ENCODE measurements around the gene UQCRQ.
A peak's percentile ranks its signal among the peaks of the same experiment; 100 is the strongest.

Gene UQCRQ

GRCh38 chr5:132828846-132829494, 37.5 kb upstream of the UQCRQ start:
- no peak for ATAC-seq
- Mint-ChIP-seq H3K9me3 (no peaks in the 10 kb centered on the region), H3K4me3 (peak overlapping the region; percentile 81), H3K27ac (no peak overlapping the region), H3K36me3 (ENCODE audit: low read depth) (no peaks in the 10 kb centered on the region), H3K4me1 (peaks cover 9% of the 10 kb centered on the region), H3K27me3 (peaks cover 65% of the 10 kb centered on the region)
- DNase-seq = no peak

DNA sequence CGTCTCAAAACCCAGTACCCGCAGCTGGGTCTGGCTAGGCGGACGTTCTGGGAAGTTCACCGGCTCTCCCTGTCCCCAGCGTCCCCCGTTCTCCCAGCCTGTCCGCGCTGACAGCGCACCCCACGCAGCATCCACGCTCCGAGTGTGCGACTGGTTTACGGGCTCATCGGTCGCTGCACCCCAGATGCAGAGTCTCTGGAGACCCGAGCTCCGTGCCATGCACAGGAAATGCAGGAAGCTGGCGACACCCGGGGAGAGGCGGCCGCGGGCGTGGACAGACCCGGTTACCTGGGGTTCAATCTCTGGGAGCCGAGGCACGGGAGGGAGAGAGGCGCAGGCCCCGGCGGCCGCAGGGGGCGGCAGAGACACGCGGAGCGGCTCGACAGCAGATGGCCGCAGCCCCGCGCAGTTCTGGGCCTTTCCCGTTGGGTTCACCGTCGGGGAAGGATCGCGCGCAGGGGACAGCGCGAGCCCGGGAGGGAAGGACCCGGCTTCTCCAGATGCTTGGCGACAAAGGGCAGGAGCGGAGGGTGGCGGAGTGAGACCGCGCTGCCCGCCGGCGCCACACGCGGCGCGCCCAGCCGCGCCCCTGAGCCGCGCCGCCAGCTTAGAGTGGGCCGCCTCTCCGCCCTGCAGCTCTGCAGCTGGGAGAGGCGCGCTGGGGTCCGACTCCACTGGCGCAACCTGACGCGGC, 36.6 kb upstream of the UQCRQ start:
- no peaks in the 10 kb centered on the region for H3K9me3 Mint-ChIP-seq
- DNase-seq (peak; percentile 78), ATAC-seq (peak; percentile 83)
- peak overlapping the region; percentile 81 for H3K4me3 Mint-ChIP-seq
- H3K4me1 Mint-ChIP-seq = peaks cover 9% of the 10 kb centered on the region
- H3K27me3 Mint-ChIP-seq = peaks cover 58% of the 10 kb centered on the region
- H3K36me3 Mint-ChIP-seq (ENCODE audit: low read depth) = no peaks in the 10 kb centered on the region
- no peak overlapping the region for H3K27ac Mint-ChIP-seq

DNA sequence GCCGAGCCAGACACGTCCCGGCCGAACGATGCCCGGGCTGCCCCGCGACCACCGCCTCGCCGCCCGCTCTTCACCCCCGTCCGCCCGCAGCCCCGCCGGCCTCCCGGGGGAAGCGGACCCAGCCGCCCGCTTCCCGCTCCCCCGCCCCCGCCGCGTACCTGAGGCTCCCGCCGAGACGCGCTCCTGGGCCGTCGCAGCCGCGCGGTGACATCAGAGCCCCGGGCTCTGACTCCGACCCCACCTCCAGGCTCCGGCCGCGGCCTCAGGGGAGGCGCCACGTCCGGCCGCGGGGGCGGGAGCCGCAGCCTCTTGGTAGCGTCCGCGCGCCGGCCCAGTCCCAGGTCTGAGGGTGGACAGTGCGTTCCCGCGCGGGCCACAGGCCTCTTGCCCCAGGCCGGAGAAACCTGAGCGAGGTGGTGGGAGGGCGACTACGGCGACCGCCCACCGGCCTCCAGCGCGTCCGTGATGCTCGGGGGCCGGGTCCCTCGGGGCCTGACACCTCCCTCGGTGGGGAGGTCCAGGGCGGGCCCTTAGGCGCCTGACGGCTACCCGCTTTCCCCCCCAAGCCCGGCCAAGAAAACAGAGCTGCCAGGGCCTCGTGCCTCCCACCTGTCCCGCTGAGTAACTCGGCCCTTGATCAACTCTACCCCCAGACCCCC, 35.9 kb upstream of the UQCRQ start, which contains the start of gene SHROOM1:
SHROOM1 (minus strand) TSS at position 212 of the 659 bp plus-strand sequence. CDS start 4,507 bp downstream, outside the sequence.
- Mint-ChIP-seq H3K27me3 (peaks cover 55% of the 10 kb centered on the region), H3K4me3 (peak within 1 kb of the TSS; percentile 81), H3K9me3 (no peaks in the 10 kb centered on the region), H3K27ac (no peak within 1 kb of the TSS), H3K36me3 (ENCODE audit: low read depth) (no peaks in the 10 kb centered on the region), H3K4me1 (peaks cover 9% of the 10 kb centered on the region)
- DNase-seq (no peak), ATAC-seq (peak; percentile 30)

GRCh38 chr5:132831095-132831860, 35.2 kb upstream of the UQCRQ start:
- Mint-ChIP-seq H3K27ac (no peak overlapping the region), H3K36me3 (ENCODE audit: low read depth) (no peaks in the 10 kb centered on the region), H3K9me3 (no peaks in the 10 kb centered on the region), H3K27me3 (peaks cover 49% of the 10 kb centered on the region), H3K4me1 (peaks cover 9% of the 10 kb centered on the region), H3K4me3 (peak overlapping the region; percentile 65)
- ATAC-seq (no peak), DNase-seq (no peak)

DNA sequence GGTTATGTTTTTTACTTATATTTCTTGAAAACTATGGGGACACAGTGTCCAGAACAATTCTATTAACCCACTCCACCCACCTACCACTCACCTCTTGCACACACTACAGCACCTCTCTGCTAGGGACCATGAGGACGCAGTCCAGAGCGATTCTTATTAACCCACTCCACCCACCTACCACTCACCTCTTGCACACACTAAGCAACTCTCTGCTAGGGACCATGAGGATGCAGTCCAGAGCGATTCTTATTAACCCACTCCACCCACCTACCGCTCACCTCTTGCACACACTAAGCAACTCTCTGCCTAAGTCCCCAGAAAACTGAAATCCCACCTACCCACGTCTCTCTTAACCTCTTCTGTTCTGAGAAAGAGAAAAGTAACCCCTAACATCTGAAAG, 33.8 kb upstream of the UQCRQ start:
- Mint-ChIP-seq H3K27me3 (peaks cover 36% of the 10 kb centered on the region), H3K36me3 (ENCODE audit: low read depth) (no peaks in the 10 kb centered on the region), H3K4me1 (peaks cover 9% of the 10 kb centered on the region), H3K4me3 (no peak overlapping the region), H3K9me3 (no peaks in the 10 kb centered on the region), H3K27ac (no peak overlapping the region)
- DNase-seq = no peak
- no peak for ATAC-seq

DNA sequence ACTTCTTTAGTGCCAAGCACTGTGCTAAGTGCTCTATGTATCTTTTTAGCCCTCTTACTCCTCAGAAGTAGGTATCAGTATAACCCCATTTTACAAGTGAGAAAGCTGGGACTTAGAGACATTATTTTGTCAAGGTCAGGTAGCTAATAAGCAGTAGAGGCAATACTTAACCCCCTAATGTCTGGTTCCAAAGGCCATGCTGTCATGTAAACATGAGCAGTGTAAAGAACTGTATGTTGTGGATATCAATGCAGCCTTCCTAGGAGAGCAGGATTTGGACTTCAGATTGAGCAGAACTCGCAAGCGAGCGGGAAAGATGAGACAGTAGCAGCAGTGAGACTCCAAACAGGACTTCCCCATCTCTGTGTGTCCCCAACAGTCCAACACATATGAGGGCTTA, 32.4 kb upstream of the UQCRQ start:
- Mint-ChIP-seq H3K4me1 (peaks cover 9% of the 10 kb centered on the region), H3K27ac (no peak overlapping the region), H3K36me3 (ENCODE audit: low read depth) (no peaks in the 10 kb centered on the region), H3K9me3 (no peaks in the 10 kb centered on the region), H3K4me3 (no peak overlapping the region), H3K27me3 (peaks cover 23% of the 10 kb centered on the region)
- ATAC-seq = no peak
- DNase-seq = no peak

DNA sequence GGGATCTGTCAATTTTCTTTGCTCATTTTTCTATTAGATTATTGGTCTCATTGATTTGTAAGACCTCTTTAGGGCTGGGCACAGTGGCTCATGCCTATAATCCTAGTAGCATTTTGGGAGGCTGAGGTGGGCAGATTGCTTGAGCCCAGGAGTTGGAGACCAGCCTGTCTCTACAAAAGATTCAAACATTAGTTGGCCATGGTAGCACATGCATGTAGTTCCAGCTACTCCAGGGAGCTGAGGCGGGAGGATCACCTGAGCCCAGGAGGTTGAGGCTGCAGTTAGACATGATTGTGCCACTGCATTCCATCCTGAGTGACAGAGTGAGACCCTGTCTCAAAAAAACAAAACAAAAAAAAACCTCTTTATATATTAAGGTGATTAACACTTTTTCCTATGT, 29.6 kb upstream of the UQCRQ start:
- Mint-ChIP-seq H3K9me3 (no peaks in the 10 kb centered on the region), H3K4me1 (no peaks in the 10 kb centered on the region), H3K27me3 (peaks cover 4% of the 10 kb centered on the region), H3K4me3 (no peak overlapping the region), H3K27ac (no peak overlapping the region), H3K36me3 (ENCODE audit: low read depth) (no peaks in the 10 kb centered on the region)
- DNase-seq = no peak
- no peak for ATAC-seq

- no peak overlapping the region for H3K27ac Mint-ChIP-seq
- DNase-seq (no peak), ATAC-seq (no peak)
- no peak overlapping the region for H3K4me3 Mint-ChIP-seq
- no peaks in the 10 kb centered on the region for H3K4me1 Mint-ChIP-seq
- H3K9me3 Mint-ChIP-seq = no peaks in the 10 kb centered on the region
- no peaks in the 10 kb centered on the region for H3K36me3 Mint-ChIP-seq (ENCODE audit: low read depth)
- H3K27me3 Mint-ChIP-seq = peaks cover under 1% of the 10 kb centered on the region
Observed at GRCh38 chr5:132837868-132838267, 28.6 kb upstream of the UQCRQ start.

GRCh38 chr5:132838516-132839282, 27.7 kb upstream of the UQCRQ start:
- no peak for DNase-seq
- Mint-ChIP-seq H3K9me3 (no peaks in the 10 kb centered on the region), H3K27me3 (no peaks in the 10 kb centered on the region), H3K4me3 (no peak overlapping the region), H3K4me1 (no peaks in the 10 kb centered on the region), H3K27ac (no peak overlapping the region), H3K36me3 (ENCODE audit: low read depth) (no peaks in the 10 kb centered on the region)
- ATAC-seq = no peak

DNA sequence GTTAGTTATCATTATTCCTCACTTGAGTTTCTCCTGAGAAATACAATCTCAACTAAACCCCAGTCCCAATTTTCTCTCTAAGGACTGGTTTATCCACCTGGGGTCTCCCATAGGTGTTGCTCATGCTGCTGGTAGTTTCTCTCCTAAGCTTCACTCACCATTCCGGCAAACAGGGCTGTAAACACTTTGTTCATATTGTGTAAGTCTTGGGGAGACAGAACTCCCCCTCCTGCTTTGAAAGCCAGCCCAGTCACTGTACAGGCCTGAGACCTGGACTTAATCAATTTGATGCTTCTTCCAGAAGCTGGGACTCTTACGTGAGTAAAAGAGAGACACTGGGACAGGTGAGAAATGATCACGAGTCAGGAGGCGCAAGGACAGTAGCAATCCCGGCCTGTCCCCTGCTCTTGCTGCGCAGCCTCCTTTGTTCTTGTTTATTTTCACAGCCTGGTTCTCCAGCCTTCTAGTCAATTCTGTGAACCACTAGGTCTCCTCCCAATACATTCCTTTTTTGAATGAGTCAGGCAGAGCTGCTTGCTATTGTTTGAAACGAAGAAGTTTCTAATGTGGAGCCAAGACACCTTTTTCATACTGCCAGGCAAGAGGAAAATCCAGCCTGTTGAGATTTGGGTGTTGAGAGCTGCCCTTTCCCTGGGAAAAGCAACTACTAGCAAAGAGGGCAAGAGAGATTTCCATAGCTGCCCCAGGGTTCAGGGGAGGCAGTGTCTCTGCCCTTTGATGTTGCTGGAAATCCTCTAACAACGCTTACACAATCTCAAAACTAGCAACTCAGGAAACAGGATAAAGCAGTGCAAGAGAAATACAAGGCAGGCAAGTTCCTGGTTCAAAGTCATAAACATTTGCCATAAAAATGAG, 26.8 kb upstream of the UQCRQ start:
- Mint-ChIP-seq H3K9me3 (no peaks in the 10 kb centered on the region), H3K27ac (no peak overlapping the region), H3K36me3 (ENCODE audit: low read depth) (no peaks in the 10 kb centered on the region), H3K4me3 (no peak overlapping the region), H3K27me3 (no peaks in the 10 kb centered on the region), H3K4me1 (no peaks in the 10 kb centered on the region)
- no peak for DNase-seq
- ATAC-seq = no peak

GRCh38 chr5:132840313-132840712, 26.1 kb upstream of the UQCRQ start:
- H3K27me3 Mint-ChIP-seq = no peaks in the 10 kb centered on the region
- H3K4me1 Mint-ChIP-seq = no peaks in the 10 kb centered on the region
- no peaks in the 10 kb centered on the region for H3K36me3 Mint-ChIP-seq (ENCODE audit: low read depth)

GRCh38 chr5:132840896-132841295, 25.5 kb upstream of the UQCRQ start:
- no peak for ATAC-seq
- Mint-ChIP-seq H3K4me3 (no peak overlapping the region), H3K27me3 (no peaks in the 10 kb centered on the region), H3K27ac (no peak overlapping the region), H3K9me3 (no peaks in the 10 kb centered on the region), H3K36me3 (ENCODE audit: low read depth) (no peaks in the 10 kb centered on the region), H3K4me1 (no peaks in the 10 kb centered on the region)
- no peak for DNase-seq

More at GRCh38 chr5:132840313-132840712, 26.1 kb upstream of the UQCRQ start:
- DNase-seq = no peak
- no peak for ATAC-seq
- Mint-ChIP-seq H3K9me3 (no peaks in the 10 kb centered on the region), H3K4me3 (no peak overlapping the region), H3K27ac (no peak overlapping the region)

GRCh38 chr5:132841305-132841704, 25.1 kb upstream of the UQCRQ start:
- no peak for ATAC-seq
- no peaks in the 10 kb centered on the region for H3K27me3 Mint-ChIP-seq

More at GRCh38 chr5:132841305-132841704, 25.1 kb upstream of the UQCRQ start:
- Mint-ChIP-seq H3K36me3 (ENCODE audit: low read depth) (no peaks in the 10 kb centered on the region), H3K4me1 (no peaks in the 10 kb centered on the region), H3K27ac (no peak overlapping the region), H3K9me3 (no peaks in the 10 kb centered on the region), H3K4me3 (no peak overlapping the region)
- DNase-seq = no peak

Measured in activated naive CD8-positive, alpha-beta T cell treated with anti-CD3 and anti-CD28 coated beads, Interleukin-2, amount 50 U/mL, for 24 hours (primary cell).